NB4 (cell line): Measurements from ENCODE around the gene FTCD.

Experiments
- POLR2A ChIP-seq: IDR thresholded peaks from 2 replicates; pipeline ENCODE4 v1.6.1; 2011; ENCODE audit warnings: mild to moderate bottlenecking; ENCODE audit not compliant: insufficient read length; ENCODE audit errors: extremely low read depth
- TF ChIP-seq, protein P1 (sequence below): IDR thresholded peaks from one replicate; pipeline ENCODE4 v1.5.1; 2012; ENCODE audit warnings: low read depth, low read length

DNA sequence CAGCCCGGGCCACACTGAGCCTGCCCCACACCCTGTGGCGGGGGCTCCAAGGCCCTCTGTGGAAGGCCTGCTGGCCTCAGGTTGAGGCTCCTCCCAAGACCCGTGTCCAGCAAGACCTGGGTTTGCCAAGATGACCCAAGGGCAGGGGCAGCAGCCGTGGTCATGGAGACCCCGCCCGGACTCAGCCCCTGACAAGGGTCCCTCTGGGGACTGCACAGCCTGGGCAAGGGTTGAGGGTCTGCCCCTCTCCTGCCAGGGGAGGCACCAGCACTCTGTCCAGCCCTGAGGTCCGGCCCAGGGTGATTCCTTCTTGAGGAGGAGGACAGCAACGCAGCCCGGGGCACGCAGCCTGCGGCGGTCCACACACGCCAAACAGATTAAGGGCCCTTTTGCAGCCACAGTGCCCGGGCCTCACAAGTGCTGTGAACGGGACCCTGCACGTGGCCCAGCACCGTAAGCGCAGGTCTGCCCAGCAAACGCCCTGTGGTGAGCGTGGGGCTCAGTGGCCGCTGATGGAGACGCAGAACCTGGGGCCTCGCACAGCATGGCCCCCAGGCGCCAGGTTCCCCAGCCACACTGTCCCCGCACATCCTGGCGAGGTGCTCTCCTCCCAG lies 25.5 kb upstream of the FTCD start:
- TF ChIP-seq, protein P1, sequence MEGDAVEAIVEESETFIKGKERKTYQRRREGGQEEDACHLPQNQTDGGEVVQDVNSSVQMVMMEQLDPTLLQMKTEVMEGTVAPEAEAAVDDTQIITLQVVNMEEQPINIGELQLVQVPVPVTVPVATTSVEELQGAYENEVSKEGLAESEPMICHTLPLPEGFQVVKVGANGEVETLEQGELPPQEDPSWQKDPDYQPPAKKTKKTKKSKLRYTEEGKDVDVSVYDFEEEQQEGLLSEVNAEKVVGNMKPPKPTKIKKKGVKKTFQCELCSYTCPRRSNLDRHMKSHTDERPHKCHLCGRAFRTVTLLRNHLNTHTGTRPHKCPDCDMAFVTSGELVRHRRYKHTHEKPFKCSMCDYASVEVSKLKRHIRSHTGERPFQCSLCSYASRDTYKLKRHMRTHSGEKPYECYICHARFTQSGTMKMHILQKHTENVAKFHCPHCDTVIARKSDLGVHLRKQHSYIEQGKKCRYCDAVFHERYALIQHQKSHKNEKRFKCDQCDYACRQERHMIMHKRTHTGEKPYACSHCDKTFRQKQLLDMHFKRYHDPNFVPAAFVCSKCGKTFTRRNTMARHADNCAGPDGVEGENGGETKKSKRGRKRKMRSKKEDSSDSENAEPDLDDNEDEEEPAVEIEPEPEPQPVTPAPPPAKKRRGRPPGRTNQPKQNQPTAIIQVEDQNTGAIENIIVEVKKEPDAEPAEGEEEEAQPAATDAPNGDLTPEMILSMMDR: no peak
- no peak for TF ChIP-seq POLR2A
